ENCODE results near the gene CTRB2.

GRCh38 chr16:75216127-75216526 is 9.2 kb upstream of the CTRB2 start:
- TF ChIP-seq CTCF (IDR thresholded peaks at IDR 0.05; ENCODE audit: low read depth, low read length, missing input control) (no peak), TAF1 (conservative IDR thresholded peaks at IDR 0.05) (no peak)

All from liver (tissue), 3 donors.